HG03280 (cell line): ENCODE results near the gene SVIL.
"Not testable (repeated sequence)": the region's sequence is repeated elsewhere in the genome, so short reads cannot be mapped to it uniquely, and the experiment has no call there.

Source experiments
- ATAC-seq: cut with Tn5 transposase; IDR thresholded peaks from one replicate; pipeline ENCODE4 v1.9.1; 2021; ENCODE audit warnings: mild to moderate bottlenecking, moderate library complexity; ENCODE audit not compliant: unreplicated experiment

Gene SVIL

GRCh38 chr10:29522918-29523317, 111.9 kb downstream of the SVIL start:
- ATAC-seq, result no peak

GRCh38 chr10:29522061-29522855, 112.5 kb downstream of the SVIL start:
- no peak for ATAC-seq

- ATAC-seq, result no peak
These were observed 115.1 kb downstream of the SVIL start for GRCh38 chr10:29519659-29520058.

GRCh38 chr10:29517352-29517923, 117.3 kb downstream of the SVIL start:
- no peak for ATAC-seq

- ATAC-seq, result not testable (repeated sequence)
These were observed 118.3 kb downstream of the SVIL start for GRCh38 chr10:29516309-29516932.

- ATAC-seq, result not testable (repeated sequence)
These were observed 118.9 kb downstream of the SVIL start for GRCh38 chr10:29515879-29516278.

GRCh38 chr10:29515104-29515503, 119.7 kb downstream of the SVIL start:
- not testable (repeated sequence) for ATAC-seq

GRCh38 chr10:29514306-29514705, 120.5 kb downstream of the SVIL start:
- ATAC-seq, result no peak

- no peak for ATAC-seq
These were observed 122.3 kb downstream of the SVIL start for GRCh38 chr10:29512425-29512974.

- ATAC-seq, result not testable (repeated sequence)
These were observed 123.0 kb downstream of the SVIL start for GRCh38 chr10:29511806-29512205.

- ATAC-seq, result not testable (repeated sequence)
These were observed 124.2 kb downstream of the SVIL start for GRCh38 chr10:29510483-29511157.

- ATAC-seq, result no peak
These were observed 126.1 kb downstream of the SVIL start for GRCh38 chr10:29508554-29509244.

- ATAC-seq, result not testable (repeated sequence)
These were observed 127.0 kb downstream of the SVIL start for GRCh38 chr10:29507750-29508149.

GRCh38 chr10:29506324-29506921, 128.3 kb downstream of the SVIL start:
- ATAC-seq, result not testable (repeated sequence)

- no peak for ATAC-seq
These were observed 132.4 kb downstream of the SVIL start for GRCh38 chr10:29502351-29502750.

- ATAC-seq, result no peak
These were observed 133.1 kb downstream of the SVIL start for GRCh38 chr10:29501692-29502091.

GRCh38 chr10:29499993-29500537, 134.7 kb downstream of the SVIL start:
- no peak for ATAC-seq

GRCh38 chr10:29496341-29497162, 138.2 kb downstream of the SVIL start:
- peak; percentile 85 for ATAC-seq

GRCh38 chr10:29495366-29495765, 139.4 kb downstream of the SVIL start:
- ATAC-seq, result no peak
